Transverse colon (tissue), 4 donors: ENCODE results near the gene PLCL1.

Experiments used
- CTCF ChIP-seq, 5 experiments: fragments of 200-600 bp in 3 of 5; fragments of 450-650 bp in 2 of 5; sonication (generic) in 3 of 5; IDR thresholded peaks; 1 replicate in 2 of 5; 2 replicates in 3 of 5; pipeline ENCODE4 v1.5.1; 2016 to 2017; ENCODE audit warnings: antibody characterized with exemption in 5 of 5, inconsistent platforms in 3 of 5, mild to moderate bottlenecking in 2 of 5, moderate library complexity in 1 of 5
- POLR2A ChIP-seq: fragments of 450-650 bp; IDR thresholded peaks from one replicate; pipeline ENCODE4 v1.6.1; 2016; ENCODE audit warnings: antibody characterized with exemption, mild to moderate bottlenecking, moderate library complexity
- POLR2AphosphoS5 ChIP-seq, 3 donors: sonication (generic); formaldehyde crosslinking; IDR thresholded peaks; one replicate each; pipeline ENCODE4 v1.6.1; 2016; ENCODE audit warnings: antibody characterized with exemption in 3 of 3

GRCh38 chr2:197801033-197801432 is 3.4 kb upstream of the PLCL1 start:
- TF ChIP-seq POLR2AphosphoS5 (IDR thresholded peaks at IDR 0.05) (no peak), CTCF (IDR thresholded peaks at IDR 0.05) (no peak), POLR2A (no peak)
